ENCODE measurements around the gene ATF4. TPM values are rescaled to one million over a fixed set of nuclear protein-coding genes. Genes with fewer than 3 reads are reported as not detected.

ATF4 gene
- 100 to 1,000 TPM; 265 to 278 TPM for total RNA-seq
- 100 to 1,000 TPM in 1 of 2 donors, 10 to 100 TPM in 1; 44.4 to 109 TPM for polyA plus RNA-seq

DNA sequence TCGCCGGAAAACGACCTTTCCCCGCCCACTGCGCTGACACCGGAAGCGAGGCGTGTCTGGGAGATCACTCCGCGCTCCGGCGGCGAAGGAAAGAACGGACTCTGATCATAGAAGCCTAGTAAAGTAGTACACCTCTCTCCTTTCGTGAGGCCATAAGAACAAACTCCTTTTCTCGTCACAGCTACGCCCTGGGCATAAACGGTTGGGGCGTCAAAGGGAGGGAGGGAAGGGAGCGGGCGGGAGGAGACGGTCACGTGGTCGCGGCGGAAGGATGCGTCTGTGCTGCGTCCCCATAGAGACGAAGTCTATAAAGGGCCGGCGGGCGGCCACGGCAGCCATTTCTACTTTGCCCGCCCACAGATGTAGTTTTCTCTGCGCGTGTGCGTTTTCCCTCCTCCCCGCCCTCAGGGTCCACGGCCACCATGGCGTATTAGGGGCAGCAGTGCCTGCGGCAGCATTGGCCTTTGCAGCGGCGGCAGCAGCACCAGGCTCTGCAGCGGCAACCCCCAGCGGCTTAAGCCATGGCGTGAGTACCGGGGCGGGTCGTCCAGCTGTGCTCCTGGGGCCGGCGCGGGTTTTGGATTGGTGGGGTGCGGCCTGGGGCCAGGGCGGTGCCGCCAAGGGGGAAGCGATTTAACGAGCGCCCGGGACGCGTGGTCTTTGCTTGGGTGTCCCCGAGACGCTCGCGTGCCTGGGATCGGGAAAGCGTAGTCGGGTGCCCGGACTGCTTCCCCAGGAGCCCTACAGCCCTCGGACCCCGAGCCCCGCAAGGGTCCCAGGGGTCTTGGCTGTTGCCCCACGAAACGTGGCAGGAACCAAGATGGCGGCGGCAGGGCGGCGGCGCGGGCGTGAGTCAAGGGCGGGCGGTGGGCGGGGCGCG lies at the start of gene ATF4:
TSS of gene ATF4 (plus strand) at position 337 of the 880 bp plus-strand sequence. CDS start 884 bp downstream, outside the sequence.
- peaks cover 32 to 63% of the 10 kb centered on the region in 2 donors for H3K36me3 Mint-ChIP-seq

DNA sequence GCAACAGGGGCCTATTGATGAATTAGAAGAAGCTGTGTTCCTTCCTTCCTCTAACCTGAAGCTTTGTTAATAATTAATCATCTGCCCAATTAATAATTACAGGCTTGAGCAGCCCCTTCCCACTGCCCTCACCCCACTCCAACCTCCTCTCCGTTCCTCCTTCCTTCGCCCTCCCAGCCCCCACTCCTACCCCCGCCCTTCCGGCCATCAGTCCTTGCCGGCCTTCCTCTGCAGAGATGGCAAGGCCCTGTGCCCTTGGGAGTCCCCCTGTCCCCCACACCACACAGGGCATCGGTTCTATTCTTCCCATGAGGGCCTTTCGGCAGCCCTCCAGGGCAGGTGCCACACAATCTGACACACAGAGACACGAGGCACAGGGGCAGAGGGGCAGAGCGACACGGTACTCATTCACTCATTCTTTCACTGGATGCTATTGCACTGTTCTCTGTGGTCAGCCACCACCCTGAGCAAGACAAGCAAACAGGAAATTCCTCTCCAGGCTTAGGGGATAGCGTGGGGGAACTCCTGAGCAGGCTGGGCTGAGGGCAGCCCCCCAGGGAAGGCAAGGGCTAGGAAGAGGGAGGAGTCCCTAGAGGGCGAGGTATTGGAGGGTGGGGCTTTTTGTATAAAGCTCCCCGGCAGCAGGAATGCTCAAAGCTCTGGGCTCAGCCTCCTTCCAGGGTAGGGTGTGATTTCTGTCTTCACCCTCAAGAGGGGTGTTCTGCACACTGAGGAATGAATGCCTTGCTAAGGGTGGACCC lies 48.8 kb upstream of the ATF4 start:
- Histone ChIP-seq H3K27ac (ENCODE audit: low read depth, low read length) (no peak overlapping the region), H3K4me1 (ENCODE audit: insufficient read depth, low read length) (peaks cover 19% of the 10 kb centered on the region), H3K27me3 (ENCODE audit: insufficient read depth, low read length) (no peaks in the 10 kb centered on the region), H3K4me3 (ENCODE audit: low read length in 2 of 2) (no peak overlapping the region), H3K36me3 (ENCODE audit: insufficient read depth, low read length) (no peaks in the 10 kb centered on the region), H3K9me3 (ENCODE audit: control insufficient read depth in 1 of 2, low read length in 2 of 2) (no peaks in the 10 kb centered on the region)
- Mint-ChIP-seq H3K4me1 (peaks cover 7 to 22% (median 14%) of the 10 kb centered on the region in 4 donors), H3K27me3 (peaks cover 0 to 3% of the 10 kb centered on the region in 2 donors), H3K36me3 (no peaks in the 10 kb centered on the region), H3K4me3 (peak overlapping the region in 2 of 8 donors; percentile 36 to 67), H3K9me3 (no peaks in the 10 kb centered on the region), H3K27ac (peak overlapping the region in 5 of 7 donors; percentile 47 to 80 (median 68))
- intact Hi-C loops (cut with micrococcal nuclease) = no loop called here
- POLR2A ChIA-PET (ENCODE audit: partially characterized antibody) = no interaction called here
- no peak for DNase-seq
- CTCF ChIA-PET (ENCODE audit: partially characterized antibody) = interaction anchor here (0.6 to 1.4 kb wide), 3 partner anchors 30 to 788 kb away, joined by 3 to 5 read pairs (median 4); partner anchors contain the start of gene MIEF1

More for the DNA sequence above, at the start of gene ATF4:
- Histone ChIP-seq H3K36me3 (ENCODE audit: insufficient read depth, low read length) (peaks cover 37% of the 10 kb centered on the region), H3K9me3 (ENCODE audit: control insufficient read depth in 1 of 2, low read length in 2 of 2) (no peaks in the 10 kb centered on the region), H3K4me1 (ENCODE audit: insufficient read depth, low read length) (peaks cover 47% of the 10 kb centered on the region), H3K27ac (ENCODE audit: low read depth, low read length) (peak within 1 kb of the TSS; percentile 85), H3K4me3 (ENCODE audit: low read length in 2 of 2) (peak within 1 kb of the TSS; percentile 85 to 96), H3K27me3 (ENCODE audit: insufficient read depth, low read length) (no peaks in the 10 kb centered on the region)
- CTCF ChIA-PET (ENCODE audit: partially characterized antibody) = interaction anchor here (0.8 to 12.4 kb wide), 10 partner anchors 10 to 524 kb away, joined by 3 to 345 read pairs (median 7); partner anchors contain the start of gene TAB1
- Mint-ChIP-seq H3K27me3 (peaks cover 3 to 4% of the 10 kb centered on the region in 2 donors), H3K4me1 (peaks cover 28 to 62% (median 48%) of the 10 kb centered on the region in 4 donors), H3K27ac (peak within 1 kb of the TSS; percentile 96 to 100 (median 99)), H3K9me3 (peaks cover 0 to 13% (median 1%) of the 10 kb centered on the region in 8 donors), H3K4me3 (peak within 1 kb of the TSS; percentile 92 to 99 (median 97))
- peak; percentile 68 to 98 (median 97) for DNase-seq
- POLR2A ChIA-PET (ENCODE audit: partially characterized antibody) = interaction anchor here (0.7 to 14.5 kb wide), 34 partner anchors 10 to 1336 kb away, joined by 3 to 165 read pairs (median 4); partner anchors contain the start of genes ADSL, CBX6, MIEF1 and RPL3
- intact Hi-C loops (cut with micrococcal nuclease) = loop anchor here (1.0 to 10.0 kb wide), 6 partner anchors 12 to 276 kb away; partner anchors contain the start of genes MIEF1, PDGFB, RPL3 and RPS19BP1

DNA sequence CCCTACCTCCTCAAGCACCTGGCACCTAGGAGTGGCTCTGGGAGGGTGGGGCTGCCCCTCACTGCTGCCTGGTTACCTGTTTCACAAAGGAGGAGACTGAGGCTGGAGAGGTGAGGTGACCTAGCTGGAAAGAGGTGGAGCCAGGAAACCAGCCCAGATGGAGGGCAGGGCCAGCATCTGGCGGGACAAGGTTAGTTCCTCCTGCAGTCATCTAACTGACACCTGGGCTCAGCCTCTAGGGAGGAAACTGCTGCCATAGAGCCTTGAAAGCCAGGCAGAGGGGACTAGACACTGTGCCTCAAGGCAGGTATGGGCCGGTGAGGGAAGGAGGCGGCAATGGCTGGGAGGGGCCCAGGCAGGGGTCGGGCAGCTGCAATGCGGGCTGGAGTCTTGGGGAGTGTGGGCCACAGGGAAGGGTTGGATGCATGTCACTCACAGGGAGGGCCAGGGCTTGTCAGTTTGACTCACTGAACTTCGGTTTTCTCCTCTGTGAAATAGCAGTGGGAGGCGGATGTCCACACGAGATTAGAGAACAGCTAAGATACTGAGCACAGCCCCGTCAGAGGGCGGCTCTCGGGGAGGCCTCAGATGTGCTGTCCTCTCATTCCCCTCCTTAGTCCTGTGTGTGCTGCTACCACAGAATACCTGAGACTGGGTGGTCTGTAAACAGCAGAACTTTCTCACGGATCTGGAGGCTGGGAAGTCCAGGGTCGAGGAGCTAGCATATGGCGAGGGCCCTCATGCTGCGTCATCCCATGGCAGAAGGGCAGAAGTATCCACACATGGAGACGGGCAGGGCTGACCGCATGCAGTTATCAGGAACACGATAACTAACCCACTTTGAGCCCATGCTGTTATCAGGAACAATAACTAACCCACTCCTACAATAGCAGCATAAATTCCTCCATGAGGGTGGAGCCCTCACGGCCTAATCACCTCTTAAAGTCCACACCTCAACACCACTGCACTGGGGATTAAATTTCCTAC lies 47.5 kb upstream of the ATF4 start:
- no peak overlapping the region for H3K4me3 Mint-ChIP-seq
- H3K36me3 ChIP-seq (ENCODE audit: insufficient read depth, low read length) = no peaks in the 10 kb centered on the region
- peaks cover 0 to 3% of the 10 kb centered on the region in 2 donors for H3K27me3 Mint-ChIP-seq
- H3K4me1 Mint-ChIP-seq = peaks cover 7 to 22% (median 14%) of the 10 kb centered on the region in 4 donors
- H3K27ac ChIP-seq (ENCODE audit: low read depth, low read length) = no peak overlapping the region
- intact Hi-C loops (cut with micrococcal nuclease) = no loop called here
- peak overlapping the region in 5 of 7 donors; percentile 19 to 55 (median 35) for H3K27ac Mint-ChIP-seq
- CTCF ChIA-PET (ENCODE audit: partially characterized antibody) = interaction anchor here (1.4 kb wide), 1 partner anchor 41 kb away, joined by 5 read pairs; no protein-coding TSS in a partner anchor
- no peak overlapping the region for H3K4me3 ChIP-seq (ENCODE audit: low read length in 2 of 2)
- peaks cover 19% of the 10 kb centered on the region for H3K4me1 ChIP-seq (ENCODE audit: insufficient read depth, low read length)
- H3K9me3 Mint-ChIP-seq = no peaks in the 10 kb centered on the region
- no peaks in the 10 kb centered on the region for H3K36me3 Mint-ChIP-seq
- no peaks in the 10 kb centered on the region for H3K9me3 ChIP-seq (ENCODE audit: control insufficient read depth in 1 of 2, low read length in 2 of 2)
- POLR2A ChIA-PET (ENCODE audit: partially characterized antibody) = no interaction called here
- H3K27me3 ChIP-seq (ENCODE audit: insufficient read depth, low read length) = no peaks in the 10 kb centered on the region
- DNase-seq = no peak

GRCh38 chr22:39473851-39474250 lies 46.5 kb upstream of the ATF4 start:
- H3K36me3 ChIP-seq (ENCODE audit: insufficient read depth, low read length) = no peaks in the 10 kb centered on the region
- intact Hi-C loops (cut with micrococcal nuclease) = no loop called here
- no peaks in the 10 kb centered on the region for H3K36me3 Mint-ChIP-seq
- H3K27me3 Mint-ChIP-seq = no peaks in the 10 kb centered on the region
- no peaks in the 10 kb centered on the region for H3K9me3 ChIP-seq (ENCODE audit: control insufficient read depth in 1 of 2, low read length in 2 of 2)
- H3K4me1 ChIP-seq (ENCODE audit: insufficient read depth, low read length) = peaks cover 19% of the 10 kb centered on the region
- peak overlapping the region in 1 of 7 donors; percentile 36 for H3K27ac Mint-ChIP-seq
- H3K27me3 ChIP-seq (ENCODE audit: insufficient read depth, low read length) = no peaks in the 10 kb centered on the region
- H3K4me1 Mint-ChIP-seq = peaks cover 7 to 22% (median 12%) of the 10 kb centered on the region in 4 donors
- no peak overlapping the region for H3K4me3 Mint-ChIP-seq
- POLR2A ChIA-PET (ENCODE audit: partially characterized antibody) = no interaction called here
- DNase-seq = no peak
- CTCF ChIA-PET (ENCODE audit: partially characterized antibody) = no interaction called here
- no peak overlapping the region for H3K27ac ChIP-seq (ENCODE audit: low read depth, low read length)
- no peak overlapping the region for H3K4me3 ChIP-seq (ENCODE audit: low read length in 2 of 2)
- H3K9me3 Mint-ChIP-seq = no peaks in the 10 kb centered on the region

DNA sequence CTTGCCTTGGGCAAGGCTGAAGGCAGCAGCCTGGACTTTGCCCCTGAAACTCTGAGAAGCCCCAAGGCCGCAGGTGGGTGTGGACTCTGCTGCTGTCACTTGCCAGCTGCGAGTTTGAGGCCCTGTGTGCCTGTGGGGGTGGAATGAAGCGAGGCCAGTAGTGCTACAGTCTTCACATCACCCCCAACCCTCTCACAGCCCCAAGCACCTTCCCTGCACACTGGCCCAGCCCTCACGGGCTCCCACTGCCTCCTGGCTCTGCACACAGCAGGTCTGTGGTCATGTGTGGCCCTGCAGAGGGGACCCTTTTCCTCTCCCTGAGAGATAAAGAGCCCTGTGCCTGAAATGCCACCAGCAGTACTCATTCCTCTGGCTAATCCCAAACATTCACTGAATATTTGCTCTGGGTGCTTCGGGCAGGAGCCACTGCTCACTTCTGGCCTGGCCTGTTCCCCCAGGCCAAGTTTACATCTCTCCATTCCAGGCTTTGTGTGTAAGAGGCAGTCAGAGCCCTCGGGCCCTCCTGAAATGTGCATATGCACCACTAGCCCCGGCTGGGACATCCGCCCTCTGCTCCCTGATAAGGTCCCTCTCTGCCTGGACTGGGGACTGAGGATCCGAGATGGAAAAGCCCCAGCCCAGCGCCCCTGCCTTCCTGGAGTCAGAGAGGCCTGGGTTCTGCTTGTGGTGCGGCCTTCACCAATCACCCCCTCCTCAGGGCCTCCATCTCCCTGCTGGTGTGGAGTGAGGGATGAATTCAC lies 45.8 kb upstream of the ATF4 start:
- CTCF ChIA-PET (ENCODE audit: partially characterized antibody) = no interaction called here
- H3K27ac Mint-ChIP-seq = no peak overlapping the region

DNA sequence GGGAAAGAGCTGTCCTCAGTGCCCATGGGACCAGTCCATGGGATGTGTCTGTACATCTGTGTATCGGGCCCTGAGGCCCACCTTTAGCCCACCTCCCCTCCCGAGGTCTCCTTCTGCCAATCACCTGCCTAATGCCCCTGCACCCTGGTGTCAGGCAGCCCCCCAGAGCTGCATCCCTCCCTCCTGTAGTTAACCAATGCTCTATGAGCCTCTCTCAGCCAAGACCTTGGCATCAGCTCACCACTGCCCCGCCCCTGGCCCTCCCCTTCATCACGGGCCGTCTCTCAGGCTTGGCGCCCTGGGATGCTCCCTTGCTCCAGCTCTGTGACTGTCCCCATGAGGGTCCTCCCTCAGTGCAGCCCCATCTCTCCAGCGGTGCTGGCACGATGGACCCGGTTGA lies 45.0 kb upstream of the ATF4 start:
- ChIA-PET POLR2A (ENCODE audit: partially characterized antibody) (no interaction called here), CTCF (ENCODE audit: partially characterized antibody) (no interaction called here)
- no peaks in the 10 kb centered on the region for H3K9me3 Mint-ChIP-seq
- no peaks in the 10 kb centered on the region for H3K36me3 Mint-ChIP-seq
- H3K36me3 ChIP-seq (ENCODE audit: insufficient read depth, low read length) = no peaks in the 10 kb centered on the region
- no peak overlapping the region for H3K27ac ChIP-seq (ENCODE audit: low read depth, low read length)
- H3K27me3 ChIP-seq (ENCODE audit: insufficient read depth, low read length) = no peaks in the 10 kb centered on the region
- H3K27ac Mint-ChIP-seq = no peak overlapping the region
- H3K4me1 ChIP-seq (ENCODE audit: insufficient read depth, low read length) = peaks cover 19% of the 10 kb centered on the region
- DNase-seq = no peak
- H3K4me3 Mint-ChIP-seq = no peak overlapping the region
- H3K4me3 ChIP-seq (ENCODE audit: low read length in 2 of 2) = no peak overlapping the region
- intact Hi-C loops (cut with micrococcal nuclease) = no loop called here
- peaks cover 7 to 22% (median 12%) of the 10 kb centered on the region in 4 donors for H3K4me1 Mint-ChIP-seq
- no peaks in the 10 kb centered on the region for H3K9me3 ChIP-seq (ENCODE audit: control insufficient read depth in 1 of 2, low read length in 2 of 2)
- no peaks in the 10 kb centered on the region for H3K27me3 Mint-ChIP-seq

More for the DNA sequence above, 45.8 kb upstream of the ATF4 start:
- POLR2A ChIA-PET (ENCODE audit: partially characterized antibody) = no interaction called here
- Mint-ChIP-seq H3K36me3 (no peaks in the 10 kb centered on the region), H3K9me3 (no peaks in the 10 kb centered on the region), H3K4me3 (no peak overlapping the region), H3K27me3 (no peaks in the 10 kb centered on the region), H3K4me1 (peaks cover 7 to 22% (median 12%) of the 10 kb centered on the region in 4 donors)
- Histone ChIP-seq H3K4me1 (ENCODE audit: insufficient read depth, low read length) (peaks cover 19% of the 10 kb centered on the region), H3K9me3 (ENCODE audit: control insufficient read depth in 1 of 2, low read length in 2 of 2) (no peaks in the 10 kb centered on the region), H3K36me3 (ENCODE audit: insufficient read depth, low read length) (no peaks in the 10 kb centered on the region), H3K27ac (ENCODE audit: low read depth, low read length) (no peak overlapping the region), H3K27me3 (ENCODE audit: insufficient read depth, low read length) (no peaks in the 10 kb centered on the region), H3K4me3 (ENCODE audit: low read length in 2 of 2) (no peak overlapping the region)
- intact Hi-C loops (cut with micrococcal nuclease) = no loop called here
- DNase-seq = no peak

Data from CD4-positive, alpha-beta memory T cell (primary cell).